SU-DHL-6 (cell line): Measurements from ENCODE around the gene LRRC3B.

Experiments
- EZH2phosphoT487 ChIP-seq: fragments of 200-600 bp; sonication (generic), shearing (Covaris generic); conservative IDR thresholded peaks from 2 replicates; pipeline ENCODE4 v1.6.1; 2018; ENCODE audit warnings: mild to moderate bottlenecking, antibody characterized with exemption, low read length, moderate library complexity, mixed read lengths
- TF ChIP-seq, protein P1 (sequence below): fragments of 200-600 bp; sonication (generic); IDR thresholded peaks from one replicate; pipeline ENCODE4 v1.5.1; 2017; ENCODE audit warnings: antibody characterized with exemption, mild to moderate bottlenecking, low read length, moderate library complexity; ENCODE audit not compliant: insufficient read depth, poor library complexity, severe bottlenecking

DNA sequence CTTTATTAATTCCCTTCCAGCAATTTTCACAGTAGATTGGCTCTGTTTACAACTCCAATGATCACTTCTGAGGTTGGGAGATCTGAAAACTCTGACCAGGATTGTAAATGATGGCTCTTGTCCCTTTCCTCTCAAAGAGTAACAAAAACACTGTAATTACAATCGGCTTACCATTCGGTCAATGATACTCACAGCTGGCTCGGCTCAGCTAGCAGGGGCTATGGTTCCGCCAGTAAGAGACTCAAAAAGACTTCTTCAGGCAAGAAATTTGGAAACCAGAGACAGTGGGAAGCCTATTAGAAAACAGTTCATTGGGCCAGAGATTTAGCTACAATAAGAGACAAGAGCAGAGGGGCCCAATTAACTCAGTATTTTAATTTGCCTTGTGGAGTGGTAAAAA, 96.6 kb downstream of the LRRC3B start:
- TF ChIP-seq, protein P1, sequence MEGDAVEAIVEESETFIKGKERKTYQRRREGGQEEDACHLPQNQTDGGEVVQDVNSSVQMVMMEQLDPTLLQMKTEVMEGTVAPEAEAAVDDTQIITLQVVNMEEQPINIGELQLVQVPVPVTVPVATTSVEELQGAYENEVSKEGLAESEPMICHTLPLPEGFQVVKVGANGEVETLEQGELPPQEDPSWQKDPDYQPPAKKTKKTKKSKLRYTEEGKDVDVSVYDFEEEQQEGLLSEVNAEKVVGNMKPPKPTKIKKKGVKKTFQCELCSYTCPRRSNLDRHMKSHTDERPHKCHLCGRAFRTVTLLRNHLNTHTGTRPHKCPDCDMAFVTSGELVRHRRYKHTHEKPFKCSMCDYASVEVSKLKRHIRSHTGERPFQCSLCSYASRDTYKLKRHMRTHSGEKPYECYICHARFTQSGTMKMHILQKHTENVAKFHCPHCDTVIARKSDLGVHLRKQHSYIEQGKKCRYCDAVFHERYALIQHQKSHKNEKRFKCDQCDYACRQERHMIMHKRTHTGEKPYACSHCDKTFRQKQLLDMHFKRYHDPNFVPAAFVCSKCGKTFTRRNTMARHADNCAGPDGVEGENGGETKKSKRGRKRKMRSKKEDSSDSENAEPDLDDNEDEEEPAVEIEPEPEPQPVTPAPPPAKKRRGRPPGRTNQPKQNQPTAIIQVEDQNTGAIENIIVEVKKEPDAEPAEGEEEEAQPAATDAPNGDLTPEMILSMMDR, result no peak
- TF ChIP-seq EZH2phosphoT487, result no peak
